ENCODE measurements around the gene RNF103. TPM values are rescaled to one million over a fixed set of nuclear protein-coding genes. Genes with fewer than 3 reads are reported as not detected.

Gene RNF103
- total and polyA plus RNA-seq, 2 donors (not counting 1 experiment from before 2014, with no cell fraction given) = 20.3 to 20.9 TPM

DNA sequence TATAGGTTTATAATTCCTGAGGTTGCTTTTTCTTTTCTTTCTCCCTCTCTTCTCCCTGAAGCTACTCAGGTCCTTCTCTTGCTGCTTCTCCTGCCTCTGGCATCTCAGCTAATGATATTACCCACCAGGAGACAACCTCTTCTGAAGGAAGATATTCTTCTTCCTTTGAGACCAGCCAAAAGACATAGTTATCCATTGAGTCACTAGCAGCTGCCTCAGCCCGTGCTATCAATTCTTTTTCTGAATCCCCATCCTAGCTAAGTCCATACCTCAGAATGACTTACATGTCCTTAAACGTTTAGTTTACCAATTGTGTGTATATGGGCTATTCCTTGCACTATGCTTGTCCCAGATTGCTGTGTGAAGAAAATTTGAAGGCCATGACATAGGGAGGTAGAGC is 25.0 kb upstream of the RNF103 start:
- Histone ChIP-seq H3K27me3 (ENCODE audit: control insufficient read depth, insufficient read depth, low read length) (no peaks in the 10 kb centered on the region), H4K20me1 (ENCODE audit: control insufficient read depth, extremely low read depth, insufficient read depth, low read length) (no peaks in the 10 kb centered on the region), H3K9ac (ENCODE audit: insufficient read depth, low read length) (no peak overlapping the region), H3K79me2 (ENCODE audit: control insufficient read depth, insufficient read depth, low read length) (no peaks in the 10 kb centered on the region), H3K36me3 (ENCODE audit: control insufficient read depth, insufficient read depth, low read length) (no peaks in the 10 kb centered on the region), H3K9me3 (ENCODE audit: control insufficient read depth, insufficient read depth, low read depth, low read length) (no peaks in the 10 kb centered on the region), H3K4me1 (ENCODE audit: control insufficient read depth, extremely low read depth, insufficient read depth, low read length) (no peaks in the 10 kb centered on the region), H3K27ac (ENCODE audit: insufficient read depth, low read length) (no peak overlapping the region), H2AFZ (ENCODE audit: low read length) (no peak overlapping the region), H3K4me3 (replicated peaks in 1 of 4; ENCODE audit: control extremely low read depth in 1 of 4, insufficient read depth in 1 of 4, low read depth in 3 of 4, low read length in 4 of 4) (no peak overlapping the region), H3K4me2 (ENCODE audit: extremely low read depth, insufficient read depth, low read length) (no peak overlapping the region)
- no peak for TF ChIP-seq EZH2 (IDR thresholded peaks at IDR 0.05; ENCODE audit: low read length, missing control alignments)
- DNase-seq (ENCODE audit: low read depth in 2 of 2) = no peak

DNA sequence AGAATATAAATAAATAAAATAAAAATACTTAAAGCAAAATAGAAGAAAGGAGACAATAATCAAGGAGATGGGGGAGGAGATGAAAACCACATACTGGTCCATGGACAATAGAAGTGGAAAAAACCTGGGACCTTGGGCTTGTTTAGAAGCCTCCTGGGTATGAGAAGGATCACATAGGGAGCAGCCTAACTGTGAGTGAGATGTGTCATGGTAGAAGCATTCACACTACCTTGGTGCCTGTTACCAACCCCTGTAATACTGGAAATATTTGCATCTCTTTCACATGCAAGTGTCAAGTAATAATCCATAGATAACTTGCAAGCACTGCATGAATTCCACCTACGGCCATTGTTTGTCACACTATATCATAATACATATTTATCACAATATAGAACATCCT is 23.2 kb upstream of the RNF103 start:
- no peaks in the 10 kb centered on the region for H4K20me1 ChIP-seq (ENCODE audit: control insufficient read depth, extremely low read depth, insufficient read depth, low read length)
- no peak overlapping the region for H3K27ac ChIP-seq (ENCODE audit: insufficient read depth, low read length)
- no peaks in the 10 kb centered on the region for H3K9me3 ChIP-seq (ENCODE audit: control insufficient read depth, insufficient read depth, low read depth, low read length)
- H2AFZ ChIP-seq (ENCODE audit: low read length) = no peak overlapping the region
- no peaks in the 10 kb centered on the region for H3K4me1 ChIP-seq (ENCODE audit: control insufficient read depth, extremely low read depth, insufficient read depth, low read length)
- no peak for TF ChIP-seq EZH2 (IDR thresholded peaks at IDR 0.05; ENCODE audit: low read length, missing control alignments)
- TF ChIP-seq, protein P1, sequence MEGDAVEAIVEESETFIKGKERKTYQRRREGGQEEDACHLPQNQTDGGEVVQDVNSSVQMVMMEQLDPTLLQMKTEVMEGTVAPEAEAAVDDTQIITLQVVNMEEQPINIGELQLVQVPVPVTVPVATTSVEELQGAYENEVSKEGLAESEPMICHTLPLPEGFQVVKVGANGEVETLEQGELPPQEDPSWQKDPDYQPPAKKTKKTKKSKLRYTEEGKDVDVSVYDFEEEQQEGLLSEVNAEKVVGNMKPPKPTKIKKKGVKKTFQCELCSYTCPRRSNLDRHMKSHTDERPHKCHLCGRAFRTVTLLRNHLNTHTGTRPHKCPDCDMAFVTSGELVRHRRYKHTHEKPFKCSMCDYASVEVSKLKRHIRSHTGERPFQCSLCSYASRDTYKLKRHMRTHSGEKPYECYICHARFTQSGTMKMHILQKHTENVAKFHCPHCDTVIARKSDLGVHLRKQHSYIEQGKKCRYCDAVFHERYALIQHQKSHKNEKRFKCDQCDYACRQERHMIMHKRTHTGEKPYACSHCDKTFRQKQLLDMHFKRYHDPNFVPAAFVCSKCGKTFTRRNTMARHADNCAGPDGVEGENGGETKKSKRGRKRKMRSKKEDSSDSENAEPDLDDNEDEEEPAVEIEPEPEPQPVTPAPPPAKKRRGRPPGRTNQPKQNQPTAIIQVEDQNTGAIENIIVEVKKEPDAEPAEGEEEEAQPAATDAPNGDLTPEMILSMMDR (conservative IDR thresholded peaks at IDR 0.05 in 1 of 2, IDR thresholded peaks at IDR 0.05 in 1 of 2; ENCODE audit: low read depth in 1 of 2, low read length in 2 of 2) = no peak
- H3K36me3 ChIP-seq (ENCODE audit: control insufficient read depth, insufficient read depth, low read length) = no peaks in the 10 kb centered on the region
- no peak overlapping the region for H3K9ac ChIP-seq (ENCODE audit: insufficient read depth, low read length)
- no peak overlapping the region for H3K4me3 ChIP-seq (replicated peaks in 1 of 4; ENCODE audit: control extremely low read depth in 1 of 4, insufficient read depth in 1 of 4, low read depth in 3 of 4, low read length in 4 of 4)
- no peaks in the 10 kb centered on the region for H3K79me2 ChIP-seq (ENCODE audit: control insufficient read depth, insufficient read depth, low read length)
- H3K4me2 ChIP-seq (ENCODE audit: extremely low read depth, insufficient read depth, low read length) = no peak overlapping the region
- H3K27me3 ChIP-seq (ENCODE audit: control insufficient read depth, insufficient read depth, low read length) = no peaks in the 10 kb centered on the region
- no peak for DNase-seq (ENCODE audit: low read depth in 2 of 2)

DNA sequence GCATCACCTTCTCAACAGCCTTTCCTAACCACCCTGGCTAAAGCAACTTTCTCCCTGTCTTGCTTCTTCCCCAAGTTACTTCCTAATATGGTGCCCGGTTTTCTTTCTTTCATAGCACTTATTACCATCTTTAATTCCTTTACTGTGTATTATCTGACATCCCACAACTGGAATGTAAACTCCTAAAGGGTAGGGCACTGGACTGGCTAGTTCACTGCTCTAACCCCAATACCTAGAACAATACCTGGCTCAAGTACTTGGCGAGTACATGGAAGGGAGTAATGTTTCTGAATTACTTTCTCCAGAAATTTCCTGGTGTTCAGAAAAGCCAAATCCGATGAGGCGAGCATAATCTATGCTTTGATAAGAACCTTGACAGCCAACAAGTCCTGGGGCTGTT is 22.7 kb upstream of the RNF103 start:
- H3K4me2 ChIP-seq (ENCODE audit: extremely low read depth, insufficient read depth, low read length) = no peak overlapping the region
- no peaks in the 10 kb centered on the region for H3K36me3 ChIP-seq (ENCODE audit: control insufficient read depth, insufficient read depth, low read length)
- H3K27ac ChIP-seq (ENCODE audit: insufficient read depth, low read length) = no peak overlapping the region
- no peaks in the 10 kb centered on the region for H3K4me1 ChIP-seq (ENCODE audit: control insufficient read depth, extremely low read depth, insufficient read depth, low read length)
- DNase-seq (ENCODE audit: low read depth in 2 of 2) = no peak
- H2AFZ ChIP-seq (ENCODE audit: low read length) = no peak overlapping the region
- no peaks in the 10 kb centered on the region for H4K20me1 ChIP-seq (ENCODE audit: control insufficient read depth, extremely low read depth, insufficient read depth, low read length)
- no peak for TF ChIP-seq EZH2 (IDR thresholded peaks at IDR 0.05; ENCODE audit: low read length, missing control alignments)
- TF ChIP-seq, protein P1 (conservative IDR thresholded peaks at IDR 0.05 in 1 of 2, IDR thresholded peaks at IDR 0.05 in 1 of 2; ENCODE audit: low read depth in 1 of 2, low read length in 2 of 2) = no peak
- no peak overlapping the region for H3K9ac ChIP-seq (ENCODE audit: insufficient read depth, low read length)
- no peaks in the 10 kb centered on the region for H3K9me3 ChIP-seq (ENCODE audit: control insufficient read depth, insufficient read depth, low read depth, low read length)
- H3K27me3 ChIP-seq (ENCODE audit: control insufficient read depth, insufficient read depth, low read length) = no peaks in the 10 kb centered on the region
- H3K79me2 ChIP-seq (ENCODE audit: control insufficient read depth, insufficient read depth, low read length) = no peaks in the 10 kb centered on the region
- no peak overlapping the region for H3K4me3 ChIP-seq (replicated peaks in 1 of 4; ENCODE audit: control extremely low read depth in 1 of 4, insufficient read depth in 1 of 4, low read depth in 3 of 4, low read length in 4 of 4)

Measured in fibroblast of lung (primary cell).